Natural killer cell (primary cell): ENCODE measurements around the gene CLIP2. TPM values are rescaled to one million over a fixed set of nuclear protein-coding genes. Genes with fewer than 3 reads are reported as not detected.

Experiments used
- ATAC-seq, 3 donors: fragments of 150-1000 bp in 2 of 3; fragments of 200-7000 bp in 1 of 3; cut with Tn5 transposase; 1 replicate in 1 of 3; 2 replicates in 2 of 3; pipeline ENCODE4 v1.10.0; 2021; ENCODE audit warnings: mild to moderate bottlenecking in 2 of 3, moderate library complexity in 2 of 3
- DNase-seq, 2 donors: peaks; one replicate each; pipeline versions ENCODE4 v3.0.0 to v3.0.0-alpha.2; 2013 to 2021; ENCODE audit warnings: mixed read lengths in 1 of 2
- H3K27ac ChIP-seq: one replicate; pipeline ENCODE4 v1.5.1; 2013; ENCODE audit warnings: mild to moderate bottlenecking, low read length
- H3K27me3 ChIP-seq: one replicate; pipeline ENCODE4 v1.6.1; 2013; ENCODE audit warnings: low read length; ENCODE audit not compliant: control insufficient read depth, insufficient read depth
- H3K36me3 ChIP-seq: one replicate; pipeline ENCODE4 v1.6.1; 2013; ENCODE audit warnings: low read length; ENCODE audit not compliant: control insufficient read depth, insufficient read depth
- H3K4me1 ChIP-seq: one replicate; pipeline ENCODE4 v1.6.1; 2013; ENCODE audit warnings: low read length; ENCODE audit not compliant: control insufficient read depth, insufficient read depth
- H3K4me3 ChIP-seq: one replicate; pipeline ENCODE4 v1.5.1; 2013; ENCODE audit warnings: low read length
- H3K9me3 ChIP-seq: one replicate; pipeline ENCODE4 v1.6.1; 2013; ENCODE audit warnings: low read length; ENCODE audit not compliant: control insufficient read depth, insufficient read depth
- H3K27ac Mint-ChIP-seq, 2 donors: one replicate each; pipeline ENCODE4 v1.8.0; 2022; ENCODE audit warnings: mild to moderate bottlenecking in 2 of 2, mixed read lengths in 2 of 2, moderate library complexity in 1 of 2
- H3K27me3 Mint-ChIP-seq, 2 donors: one replicate each; pipeline ENCODE4 v1.8.0; 2022; ENCODE audit warnings: low read depth in 2 of 2, mixed read lengths in 2 of 2
- H3K36me3 Mint-ChIP-seq: one replicate; pipeline ENCODE4 v1.8.0; 2022; ENCODE audit warnings: mixed read lengths
- H3K4me1 Mint-ChIP-seq, 2 donors: one replicate each; pipeline ENCODE4 v1.8.0; 2022; ENCODE audit warnings: mixed read lengths in 2 of 2
- H3K4me3 Mint-ChIP-seq: one replicate; pipeline ENCODE4 v1.8.0; 2022; ENCODE audit warnings: mild to moderate bottlenecking, moderate library complexity, mixed read lengths
- H3K9me3 Mint-ChIP-seq, 2 donors: one replicate each; pipeline ENCODE4 v1.8.0; 2022; ENCODE audit warnings: mixed read lengths in 2 of 2
- CTCF ChIP-seq: fragments of 200-600 bp; IDR thresholded peaks from one replicate; pipeline ENCODE4 v1.8.0; 2022; ENCODE audit warnings: antibody characterized with exemption
- WGBS: methylation state at CpG from one replicate; pipeline ENCODE4 v1.1.7; 2013; ENCODE audit warnings: missing lambda C conversion rate; ENCODE audit not compliant: insufficient coverage; 5-methylcytosine and 5-hydroxymethylcytosine counted together
- intact Hi-C: fragments of 100-400 bp; cut with micrococcal nuclease; formaldehyde crosslinking; loops from one replicate; pipeline ENCODE4 v1.14.2; 2022
- total RNA-seq, 4 donors: library from RNA; stranded (reverse); fragments of 120-200 nt in 1 of 4; gene quantifications; one replicate each; pipeline versions ENCODE4 v1.2.3 to v1.2.4, GENCODE V29; 2013 to 2022

Gene CLIP2
- total RNA-seq, 3 donors from 2014 or later (not counting 1 experiment from before 2014, with no cell fraction given), result 8.5 to 14.7 (median 10.5) TPM

GRCh38 chr7:74373536-74373935, 84.3 kb downstream of the CLIP2 start:
- H3K9me3 Mint-ChIP-seq, result no peaks in the 10 kb centered on the region
- no peak for TF ChIP-seq CTCF
- H3K4me3 Mint-ChIP-seq, result no peak overlapping the region
- no peaks in the 10 kb centered on the region for H3K27me3 Mint-ChIP-seq
- H3K4me1 Mint-ChIP-seq, result peaks cover 6 to 19% of the 10 kb centered on the region in 2 donors
- intact Hi-C loops, result no loop called here
- H3K4me1 ChIP-seq, result peaks cover 15% of the 10 kb centered on the region
- H3K27ac ChIP-seq, result no peak overlapping the region
- H3K4me3 ChIP-seq, result no peak overlapping the region
- no peaks in the 10 kb centered on the region for H3K36me3 ChIP-seq
- no peak for ATAC-seq
- 78% methylated on average over 3 of the region's 3 CpGs for WGBS
- H3K27ac Mint-ChIP-seq, result no peak overlapping the region
- no peaks in the 10 kb centered on the region for H3K27me3 ChIP-seq
- no peaks in the 10 kb centered on the region for H3K36me3 Mint-ChIP-seq
- DNase-seq, result no peak
- H3K9me3 ChIP-seq, result no peaks in the 10 kb centered on the region

- TF ChIP-seq CTCF, result no peak
- peaks cover 6 to 15% of the 10 kb centered on the region in 2 donors for H3K4me1 Mint-ChIP-seq
- H3K4me3 Mint-ChIP-seq, result no peak overlapping the region
- peaks cover 15% of the 10 kb centered on the region for H3K4me1 ChIP-seq
- 95% methylated on average over 31 of the region's 31 CpGs for WGBS
- ATAC-seq (no peak), DNase-seq (no peak)
- H3K27ac Mint-ChIP-seq, result no peak overlapping the region
- H3K9me3 ChIP-seq, result no peaks in the 10 kb centered on the region
- H3K9me3 Mint-ChIP-seq, result no peaks in the 10 kb centered on the region
- no peak overlapping the region for H3K27ac ChIP-seq
- H3K27me3 Mint-ChIP-seq, result no peaks in the 10 kb centered on the region
- intact Hi-C loops, result no loop called here
- H3K36me3 ChIP-seq, result no peaks in the 10 kb centered on the region
- H3K36me3 Mint-ChIP-seq, result no peaks in the 10 kb centered on the region
- H3K27me3 ChIP-seq, result no peaks in the 10 kb centered on the region
- H3K4me3 ChIP-seq, result no peak overlapping the region
These were observed 86.6 kb downstream of the CLIP2 start for GRCh38 chr7:74375726-74376220.

- Mint-ChIP-seq H3K36me3 (no peaks in the 10 kb centered on the region), H3K4me3 (no peak overlapping the region), H3K27me3 (no peaks in the 10 kb centered on the region), H3K4me1 (peaks cover 6 to 8% of the 10 kb centered on the region in 2 donors), H3K27ac (no peak overlapping the region), H3K9me3 (no peaks in the 10 kb centered on the region)
- no peak for DNase-seq
- ATAC-seq, result no peak
- no peak overlapping the region for H3K27ac ChIP-seq
- no peaks in the 10 kb centered on the region for H3K9me3 ChIP-seq
- no peaks in the 10 kb centered on the region for H3K27me3 ChIP-seq
- no peaks in the 10 kb centered on the region for H3K36me3 ChIP-seq
- H3K4me3 ChIP-seq, result no peak overlapping the region
- intact Hi-C loops, result no loop called here
- peaks cover 12% of the 10 kb centered on the region for H3K4me1 ChIP-seq
- WGBS, result 93% methylated on average over 37 of the region's 37 CpGs
- TF ChIP-seq CTCF, result no peak
These were observed 87.2 kb downstream of the CLIP2 start for GRCh38 chr7:74376256-74377036.

GRCh38 chr7:74379938-74380337, 90.7 kb downstream of the CLIP2 start:
- no peaks in the 10 kb centered on the region for H3K4me1 ChIP-seq
- DNase-seq (no peak), ATAC-seq (no peak)
- Mint-ChIP-seq H3K9me3 (no peaks in the 10 kb centered on the region), H3K27ac (no peak overlapping the region), H3K27me3 (no peaks in the 10 kb centered on the region), H3K4me3 (no peak overlapping the region), H3K36me3 (no peaks in the 10 kb centered on the region), H3K4me1 (no peaks in the 10 kb centered on the region)
- no peak for TF ChIP-seq CTCF
- no peak overlapping the region for H3K4me3 ChIP-seq
- H3K27me3 ChIP-seq, result no peaks in the 10 kb centered on the region
- no peak overlapping the region for H3K27ac ChIP-seq
- H3K36me3 ChIP-seq, result no peaks in the 10 kb centered on the region
- intact Hi-C loops, result no loop called here
- no peaks in the 10 kb centered on the region for H3K9me3 ChIP-seq
- WGBS, result 94% methylated on average over 2 of the region's 2 CpGs
